WTC11 (cell line): ENCODE data around the gene HERC5. TPM values are rescaled to one million over a fixed set of nuclear protein-coding genes. Genes with fewer than 3 reads are reported as not detected.

Experiments
- ATAC-seq: fragments of 200-7000 bp; cut with Tn5 transposase; 2 replicates; pipeline ENCODE4 v1.10.0; 2021; ENCODE audit warnings: mild to moderate bottlenecking, moderate library complexity
- CTCF ChIA-PET: fragments of 300-600 bp; sonication (Branson Sonifier 250); formaldehyde crosslinking; loops from one replicate; lab custom pipeline; 2021; ENCODE audit warnings: antibody characterized with exemption; lab: Charles Lee
- POLR2A ChIA-PET: fragments of 350-600 bp; sonication (Branson Sonifier 250); formaldehyde crosslinking; loops from one replicate; lab custom pipeline; 2021; ENCODE audit warnings: antibody characterized with exemption; lab: Charles Lee
- DNase-seq: peaks from one replicate; pipeline ENCODE4 v3.0.0; 2021; ENCODE audit warnings: low spot score
- H3K27ac Mint-ChIP-seq: 2 replicates; pipeline ENCODE4 v1.8.0; 2021; ENCODE audit warnings: mixed read lengths
- H3K27me3 Mint-ChIP-seq: 2 replicates; pipeline ENCODE4 v1.8.0; 2021; ENCODE audit warnings: low read depth, mild to moderate bottlenecking, moderate library complexity, mixed read lengths
- H3K36me3 Mint-ChIP-seq: 2 replicates; pipeline ENCODE4 v1.8.0; 2021; ENCODE audit warnings: mixed read lengths
- H3K4me1 Mint-ChIP-seq: 2 replicates; pipeline ENCODE4 v1.8.0; 2022; ENCODE audit warnings: mixed read lengths
- H3K4me3 Mint-ChIP-seq: 2 replicates; pipeline ENCODE4 v1.8.0; 2021; ENCODE audit warnings: mild to moderate bottlenecking, moderate library complexity, mixed read lengths
- H3K9me3 Mint-ChIP-seq: 2 replicates; pipeline ENCODE4 v1.8.0; 2021; ENCODE audit warnings: mixed read lengths
- AR ChIP-seq: fragments of 250-450 bp; sonication (Bioruptor Pico); IDR thresholded peaks from 2 replicates; pipeline ENCODE4 v1.9.0; 2021; ENCODE audit warnings: mild to moderate bottlenecking
- ATF3 ChIP-seq: sonication (generic); formaldehyde crosslinking; conservative IDR thresholded peaks from 2 replicates; pipeline ENCODE4 v1.8.1; 2022; ENCODE audit warnings: mild to moderate bottlenecking, missing genetic modification reagents
- CDX4 ChIP-seq: fragments of 250-450 bp; sonication (Bioruptor Pico); IDR thresholded peaks from 2 replicates; pipeline ENCODE4 v1.9.0; 2021; ENCODE audit warnings: moderate library complexity, mild to moderate bottlenecking, inconsistent platforms, borderline replicate concordance
- E2F1 ChIP-seq: sonication (generic); formaldehyde crosslinking; IDR thresholded peaks from 2 replicates; pipeline ENCODE4 v1.8.0; 2022; ENCODE audit warnings: mild to moderate bottlenecking, missing genetic modification reagents
- E2F5 ChIP-seq: sonication (generic); formaldehyde crosslinking; IDR thresholded peaks from 2 replicates; pipeline ENCODE4 v1.8.1; 2022; ENCODE audit warnings: mild to moderate bottlenecking, moderate library complexity, missing genetic modification reagents
- ERG ChIP-seq: fragments of 250-450 bp; sonication (Bioruptor Pico); IDR thresholded peaks from 2 replicates; pipeline ENCODE4 v1.8.0; 2021; ENCODE audit warnings: mild to moderate bottlenecking
- FOXP4 ChIP-seq: sonication (generic); formaldehyde crosslinking; IDR thresholded peaks from 2 replicates; pipeline ENCODE4 v1.8.0; 2022; ENCODE audit warnings: mild to moderate bottlenecking, missing genetic modification reagents
- JUN ChIP-seq: sonication (generic); formaldehyde crosslinking; IDR thresholded peaks from 2 replicates; pipeline ENCODE4 v1.8.0; 2023; ENCODE audit warnings: mild to moderate bottlenecking, missing genetic modification reagents
- KAT7 ChIP-seq: sonication (generic); formaldehyde crosslinking; IDR thresholded peaks from 2 replicates; pipeline ENCODE4 v1.8.1; 2023; ENCODE audit warnings: missing genetic modification reagents, mild to moderate bottlenecking, borderline replicate concordance
- MXD4 ChIP-seq: fragments of 250-450 bp; sonication (Bioruptor Pico); IDR thresholded peaks from 2 replicates; pipeline ENCODE4 v1.8.0; 2021; ENCODE audit warnings: mild to moderate bottlenecking, moderate library complexity, borderline replicate concordance
- NFE2L1 ChIP-seq: sonication (generic); formaldehyde crosslinking; IDR thresholded peaks from 2 replicates; pipeline ENCODE4 v1.8.1; 2023; ENCODE audit warnings: missing genetic modification reagents
- OVOL2 ChIP-seq: fragments of 250-450 bp; sonication (Bioruptor Pico); IDR thresholded peaks from 2 replicates; pipeline ENCODE4 v1.9.0; 2021; ENCODE audit warnings: mild to moderate bottlenecking, borderline replicate concordance
- PREB ChIP-seq: sonication (generic); formaldehyde crosslinking; IDR thresholded peaks from 2 replicates; pipeline ENCODE4 v1.8.1; 2022; ENCODE audit warnings: mild to moderate bottlenecking, missing genetic modification reagents, moderate library complexity, borderline replicate concordance
- PRRX2 ChIP-seq: fragments of 250-450 bp; sonication (Bioruptor Pico); IDR thresholded peaks from 2 replicates; pipeline ENCODE4 v1.8.0; 2021; ENCODE audit warnings: mild to moderate bottlenecking
- RORB ChIP-seq: fragments of 250-450 bp; sonication (Bioruptor Pico); IDR thresholded peaks from 2 replicates; pipeline ENCODE4 v1.9.0; 2021; ENCODE audit warnings: mild to moderate bottlenecking
- ZNF121 ChIP-seq: sonication (generic); formaldehyde crosslinking; IDR thresholded peaks from 2 replicates; pipeline ENCODE4 v1.8.0; 2023; ENCODE audit warnings: missing genetic modification reagents
- ZNF532 ChIP-seq: fragments of 250-450 bp; sonication (Bioruptor Pico); IDR thresholded peaks from 2 replicates; pipeline ENCODE4 v1.9.0; 2021; ENCODE audit warnings: mild to moderate bottlenecking, borderline replicate concordance
- total RNA-seq: library from RNA; stranded (reverse); gene quantifications from 3 replicates; pipeline ENCODE4 v1.2.3, GENCODE V29; 2021

The HERC5 gene
- total RNA-seq, 1 experiment from 2014 or later = 14.3 TPM

- no peak for TF ChIP-seq PREB (CRISPR knock-in tag)
- no peak for TF ChIP-seq ERG (CRISPR knock-in tag)
- TF ChIP-seq RORB (CRISPR knock-in tag) = no peak
- no peak for TF ChIP-seq AR
- no peak for TF ChIP-seq ZNF532 (CRISPR knock-in tag)
- no peak for TF ChIP-seq ZNF121 (CRISPR knock-in tag)
- TF ChIP-seq E2F1 (CRISPR knock-in tag) = no peak
- TF ChIP-seq KAT7 (CRISPR knock-in tag) = no peak
- TF ChIP-seq JUN (CRISPR knock-in tag) = no peak
These were observed 69.4 kb downstream of the HERC5 start (continued) for GRCh38 chr4:88526221-88526815.

- ChIA-PET POLR2A (no interaction called here), CTCF (interaction anchor here (0.8 to 6.1 kb wide), 5 partner anchors 12 to 211 kb away, joined by 3 to 74 read pairs (median 7); no protein-coding TSS in a partner anchor)
- DNase-seq = no peak
- H3K27me3 Mint-ChIP-seq = no peaks in the 10 kb centered on the region
- H3K36me3 Mint-ChIP-seq = no peaks in the 10 kb centered on the region
- H3K27ac Mint-ChIP-seq = no peak overlapping the region
- peaks cover 24% of the 10 kb centered on the region for H3K4me1 Mint-ChIP-seq
- TF ChIP-seq FOXP4 (CRISPR knock-in tag) (no peak), OVOL2 (CRISPR knock-in tag) (no peak), CDX4 (CRISPR knock-in tag) (no peak), ATF3 (CRISPR knock-in tag) (no peak), PRRX2 (CRISPR knock-in tag) (no peak), E2F5 (no peak), MXD4 (CRISPR knock-in tag) (no peak), NFE2L1 (CRISPR knock-in tag) (no peak)
- no peak overlapping the region for H3K4me3 Mint-ChIP-seq
- no peaks in the 10 kb centered on the region for H3K9me3 Mint-ChIP-seq
- no peak for ATAC-seq
These were observed 70.9 kb downstream of the HERC5 start for GRCh38 chr4:88527787-88528186.
